HG03108 (cell line): Measurements from ENCODE around the gene SLC66A3.

ENCODE experiments used
- ATAC-seq: cut with Tn5 transposase; IDR thresholded peaks from one replicate; pipeline ENCODE4 v1.9.1; 2021; ENCODE audit warnings: moderate library complexity; ENCODE audit not compliant: unreplicated experiment

SLC66A3 gene

GRCh38 chr2:11208083-11208482 lies 52.8 kb downstream of the SLC66A3 start:
- no peak for ATAC-seq

GRCh38 chr2:11212645-11213044 lies 57.4 kb downstream of the SLC66A3 start:
- no peak for ATAC-seq

- no peak for ATAC-seq
Observed at GRCh38 chr2:11213090-11213638, 57.9 kb downstream of the SLC66A3 start.

- ATAC-seq = no peak
Observed at GRCh38 chr2:11213975-11214374, 58.7 kb downstream of the SLC66A3 start.

- no peak for ATAC-seq
Observed at GRCh38 chr2:11214770-11215169, 59.5 kb downstream of the SLC66A3 start.

- no peak for ATAC-seq
Observed at GRCh38 chr2:11215407-11215806, 60.1 kb downstream of the SLC66A3 start.

GRCh38 chr2:11220445-11220844 lies 65.2 kb downstream of the SLC66A3 start:
- no peak for ATAC-seq

- no peak for ATAC-seq
Observed at GRCh38 chr2:11222845-11223244, 67.6 kb downstream of the SLC66A3 start.

GRCh38 chr2:11224887-11225286 lies 69.6 kb downstream of the SLC66A3 start:
- ATAC-seq = no peak

GRCh38 chr2:11227595-11227994 lies 72.3 kb downstream of the SLC66A3 start:
- ATAC-seq = no peak
